OCI-LY1 (cell line): Measurements from ENCODE around the gene MAP2K7.

Experiments
- H2AFZ ChIP-seq: fragments of 200-600 bp; sonication (generic), shearing (Covaris generic); 2 replicates; pipeline ENCODE4 v1.6.0; 2014; ENCODE audit warnings: antibody characterized with exemption, mild to moderate bottlenecking, low read length
- H3F3A ChIP-seq: fragments of 200-600 bp; sonication (generic), shearing (Covaris generic); 2 replicates; pipeline ENCODE4 v1.6.0; 2014; ENCODE audit warnings: mild to moderate bottlenecking, antibody characterized with exemption, low read length, moderate library complexity; ENCODE audit not compliant: insufficient read depth
- H3K27ac ChIP-seq: fragments of 200-600 bp; sonication (generic); 2 replicates; pipeline ENCODE4 v1.5.1; 2014; ENCODE audit warnings: low read length, mixed run types, mild to moderate bottlenecking, low read depth; ENCODE audit not compliant: poor library complexity, severe bottlenecking
- H3K27me3 ChIP-seq: fragments of 200-600 bp; sonication (generic); 2 replicates; pipeline ENCODE4 v1.6.0; 2014; ENCODE audit warnings: antibody characterized with exemption, mild to moderate bottlenecking, low read length, moderate library complexity; ENCODE audit not compliant: insufficient read depth
- H3K36me3 ChIP-seq: fragments of 200-600 bp; sonication (generic); 2 replicates; pipeline ENCODE4 v1.6.1; 2014; ENCODE audit warnings: mild to moderate bottlenecking, antibody characterized with exemption, low read length, moderate library complexity, mixed read lengths; ENCODE audit not compliant: insufficient read depth
- H3K4me1 ChIP-seq: fragments of 200-600 bp; sonication (generic); 2 replicates; pipeline ENCODE4 v1.5.1; 2014; ENCODE audit warnings: mild to moderate bottlenecking, low read length, moderate library complexity; ENCODE audit not compliant: insufficient read depth, severe bottlenecking
- H3K4me2 ChIP-seq: fragments of 200-600 bp; sonication (generic), shearing (Covaris generic); 2 replicates; pipeline ENCODE4 v1.6.1; 2014; ENCODE audit warnings: low read length
- H3K4me3 ChIP-seq: fragments of 200-600 bp; sonication (generic); 2 replicates; pipeline ENCODE4 v1.5.1; 2014; ENCODE audit warnings: low read length, low read depth, mild to moderate bottlenecking, mixed read lengths; ENCODE audit not compliant: poor library complexity, severe bottlenecking
- H3K79me2 ChIP-seq: fragments of 200-600 bp; shearing (Covaris generic); 2 replicates; pipeline ENCODE4 v1.6.1; 2016; ENCODE audit warnings: mixed run types, low read length, mixed read lengths; ENCODE audit not compliant: insufficient read depth
- H3K9ac ChIP-seq: fragments of 200-600 bp; sonication (generic), shearing (Covaris generic); 2 replicates; pipeline ENCODE4 v1.6.1; 2014; ENCODE audit warnings: mild to moderate bottlenecking, low read length, mixed read lengths
- H3K9me2 ChIP-seq: fragments of 200-600 bp; sonication (generic), shearing (Covaris generic); 2 replicates; pipeline ENCODE4 v1.6.1; 2014; ENCODE audit warnings: low read depth, mild to moderate bottlenecking, low read length, mixed read lengths
- H3K9me3 ChIP-seq: fragments of 200-600 bp; shearing (Covaris generic); 2 replicates; pipeline ENCODE4 v1.6.1; 2014; ENCODE audit warnings: low read length, mixed read lengths
- H4K20me1 ChIP-seq: fragments of 200-600 bp; sonication (generic), shearing (Covaris generic); 2 replicates; pipeline ENCODE4 v1.6.0; 2016; ENCODE audit warnings: mild to moderate bottlenecking, low read length; ENCODE audit not compliant: insufficient read depth
- EZH2 ChIP-seq: fragments of 200-600 bp; sonication (generic), shearing (Covaris generic); IDR thresholded peaks from 2 replicates; pipeline ENCODE4 v1.8.0; 2017; ENCODE audit warnings: borderline replicate concordance, mixed run types, mild to moderate bottlenecking, antibody characterized with exemption, low read length, moderate library complexity, mixed read lengths
- TF ChIP-seq, protein P1 (sequence below): fragments of 200-600 bp; sonication (generic), shearing (Covaris generic); IDR thresholded peaks from 2 replicates; pipeline ENCODE4 v1.5.1; 2017; ENCODE audit warnings: mild to moderate bottlenecking, antibody characterized with exemption, low read length, moderate library complexity, mixed read lengths

MAP2K7 gene

DNA sequence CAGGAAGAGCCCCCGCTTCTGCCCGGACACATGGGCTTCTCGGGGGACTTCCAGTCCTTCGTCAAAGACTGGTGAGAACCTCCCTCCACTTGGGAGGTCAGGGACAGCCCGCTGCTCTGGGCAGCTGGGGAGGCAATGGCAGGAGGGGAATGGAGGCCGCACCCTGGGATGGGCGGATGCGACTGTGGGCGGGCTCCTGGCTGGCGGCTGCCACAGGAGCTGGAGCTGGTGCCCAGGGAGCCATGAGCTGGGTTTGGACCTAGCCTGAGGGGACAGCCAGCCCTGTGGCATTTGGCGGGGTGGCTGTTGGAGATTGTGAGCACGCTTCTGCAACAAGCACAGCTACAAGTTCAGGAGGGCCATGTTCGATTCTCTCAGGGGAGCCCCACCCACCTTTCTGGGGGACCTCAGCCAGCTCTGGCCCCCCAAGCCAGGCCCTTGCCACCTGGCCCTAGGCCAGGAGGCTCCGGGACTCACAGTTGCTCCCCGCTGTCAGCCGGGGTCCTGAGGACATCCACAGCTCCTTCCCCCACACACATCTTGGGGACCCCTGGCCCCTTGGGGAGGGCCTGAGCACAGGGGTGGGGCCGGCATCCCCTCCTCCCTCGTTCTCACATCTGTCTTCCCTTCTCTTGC, 7.9 kb downstream of the MAP2K7 start:
- no peaks in the 10 kb centered on the region for H3F3A ChIP-seq
- no peak for TF ChIP-seq EZH2
- TF ChIP-seq, protein P1, sequence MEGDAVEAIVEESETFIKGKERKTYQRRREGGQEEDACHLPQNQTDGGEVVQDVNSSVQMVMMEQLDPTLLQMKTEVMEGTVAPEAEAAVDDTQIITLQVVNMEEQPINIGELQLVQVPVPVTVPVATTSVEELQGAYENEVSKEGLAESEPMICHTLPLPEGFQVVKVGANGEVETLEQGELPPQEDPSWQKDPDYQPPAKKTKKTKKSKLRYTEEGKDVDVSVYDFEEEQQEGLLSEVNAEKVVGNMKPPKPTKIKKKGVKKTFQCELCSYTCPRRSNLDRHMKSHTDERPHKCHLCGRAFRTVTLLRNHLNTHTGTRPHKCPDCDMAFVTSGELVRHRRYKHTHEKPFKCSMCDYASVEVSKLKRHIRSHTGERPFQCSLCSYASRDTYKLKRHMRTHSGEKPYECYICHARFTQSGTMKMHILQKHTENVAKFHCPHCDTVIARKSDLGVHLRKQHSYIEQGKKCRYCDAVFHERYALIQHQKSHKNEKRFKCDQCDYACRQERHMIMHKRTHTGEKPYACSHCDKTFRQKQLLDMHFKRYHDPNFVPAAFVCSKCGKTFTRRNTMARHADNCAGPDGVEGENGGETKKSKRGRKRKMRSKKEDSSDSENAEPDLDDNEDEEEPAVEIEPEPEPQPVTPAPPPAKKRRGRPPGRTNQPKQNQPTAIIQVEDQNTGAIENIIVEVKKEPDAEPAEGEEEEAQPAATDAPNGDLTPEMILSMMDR = no peak
- H3K27me3 ChIP-seq = peaks cover 4% of the 10 kb centered on the region; the same call in 1 of the 2 replicates
- H3K9ac ChIP-seq = no peak overlapping the region
- H3K79me2 ChIP-seq = no peaks in the 10 kb centered on the region
- H3K4me3 ChIP-seq = no peak overlapping the region
- H3K9me3 ChIP-seq = no peaks in the 10 kb centered on the region
- peaks cover 13% of the 10 kb centered on the region for H3K4me1 ChIP-seq
- no peak overlapping the region for H2AFZ ChIP-seq
- no peaks in the 10 kb centered on the region for H4K20me1 ChIP-seq
- no peaks in the 10 kb centered on the region for H3K9me2 ChIP-seq
- no peak overlapping the region for H3K27ac ChIP-seq
- no peak overlapping the region for H3K4me2 ChIP-seq
- peaks cover 36% of the 10 kb centered on the region for H3K36me3 ChIP-seq

DNA sequence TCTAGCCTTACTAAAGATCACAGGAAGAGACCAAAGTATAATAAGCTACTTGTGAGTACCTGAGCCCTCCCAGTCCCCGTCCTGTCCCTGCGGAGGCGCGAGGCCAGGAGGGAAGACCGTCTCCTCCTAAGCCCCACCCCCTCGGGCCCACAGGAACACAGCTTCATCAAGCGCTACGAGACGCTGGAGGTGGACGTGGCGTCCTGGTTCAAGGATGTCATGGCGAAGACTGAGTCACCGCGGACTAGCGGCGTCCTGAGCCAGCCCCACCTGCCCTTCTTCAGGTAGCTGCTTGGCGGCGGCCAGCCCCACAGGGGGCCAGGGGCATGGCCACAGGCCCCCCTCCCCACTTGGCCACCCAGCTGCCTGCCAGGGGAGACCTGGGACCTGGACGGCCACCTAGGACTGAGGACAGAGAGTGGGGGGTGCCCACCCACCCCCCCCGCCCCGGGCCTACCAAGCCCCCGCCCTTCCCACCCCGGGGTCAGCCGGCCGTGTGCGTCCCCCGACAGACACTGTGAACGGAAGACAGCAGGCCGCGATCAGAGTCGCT, 8.5 kb downstream of the MAP2K7 start:
- peaks cover 19% of the 10 kb centered on the region for H3K4me1 ChIP-seq
- H3F3A ChIP-seq = no peaks in the 10 kb centered on the region
- H3K79me2 ChIP-seq = no peaks in the 10 kb centered on the region
- no peaks in the 10 kb centered on the region for H3K9me2 ChIP-seq
- no peak overlapping the region for H3K4me2 ChIP-seq
- H3K9ac ChIP-seq = no peak overlapping the region
- H4K20me1 ChIP-seq = no peaks in the 10 kb centered on the region
- H3K27me3 ChIP-seq = peaks cover 4% of the 10 kb centered on the region; the same call in 1 of the 2 replicates
- H3K9me3 ChIP-seq = no peaks in the 10 kb centered on the region
- no peak for TF ChIP-seq EZH2
- TF ChIP-seq, protein P1 = no peak
- peaks cover 36% of the 10 kb centered on the region for H3K36me3 ChIP-seq
- H3K27ac ChIP-seq = no peak overlapping the region
- H2AFZ ChIP-seq = no peak overlapping the region
- no peak overlapping the region for H3K4me3 ChIP-seq

DNA sequence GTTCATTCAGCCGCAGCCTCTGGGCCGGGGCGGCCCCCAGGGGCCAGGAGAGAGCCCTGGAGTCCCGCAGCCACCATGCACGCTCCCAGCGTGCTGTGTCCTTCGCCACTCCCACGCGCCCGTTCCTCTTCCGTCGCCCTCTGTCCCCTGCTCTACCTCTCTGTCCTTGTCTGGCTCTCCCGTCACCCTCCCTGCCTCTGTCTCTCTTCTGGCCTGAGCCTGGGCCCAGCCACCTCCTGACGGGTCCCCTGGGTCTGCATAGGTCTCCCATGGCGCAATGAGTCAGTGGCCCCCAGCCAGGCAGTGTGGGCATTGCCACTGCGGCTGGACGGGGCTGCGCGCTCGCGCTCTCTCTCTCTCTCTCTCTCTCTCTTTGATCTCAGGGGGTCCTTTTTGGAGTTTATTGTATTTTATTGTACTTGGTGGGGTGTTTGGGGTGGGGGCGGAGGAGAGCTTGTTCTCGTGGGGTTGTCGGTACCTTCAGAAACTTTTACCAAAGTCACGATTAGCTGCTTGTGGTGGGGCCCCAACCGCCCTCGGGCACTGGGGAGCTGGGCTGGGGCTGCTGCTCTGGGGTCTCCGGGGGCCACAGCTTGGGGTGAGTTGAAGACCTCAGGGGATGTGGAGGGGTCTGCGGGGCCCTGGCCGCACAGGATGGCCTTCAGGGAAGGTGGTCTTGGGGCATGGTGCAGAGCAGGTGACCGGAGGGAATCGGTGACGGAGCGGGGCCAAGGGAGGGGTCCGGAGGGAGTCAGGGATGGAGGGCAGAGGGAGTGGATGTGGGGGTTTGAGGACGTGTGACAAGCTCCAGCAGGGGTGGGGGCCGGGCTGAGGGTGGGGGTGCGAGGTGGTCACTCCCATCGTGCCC, 9.3 kb downstream of the MAP2K7 start:
- no peak overlapping the region for H3K4me3 ChIP-seq
- no peaks in the 10 kb centered on the region for H3K9me3 ChIP-seq
- H4K20me1 ChIP-seq = no peaks in the 10 kb centered on the region
- no peak overlapping the region for H2AFZ ChIP-seq
- H3K27me3 ChIP-seq = peaks cover 4% of the 10 kb centered on the region; the same call in 1 of the 2 replicates
- no peak overlapping the region for H3K27ac ChIP-seq
- no peak overlapping the region for H3K9ac ChIP-seq
- no peaks in the 10 kb centered on the region for H3K79me2 ChIP-seq
- peaks cover 36% of the 10 kb centered on the region for H3K36me3 ChIP-seq
- no peaks in the 10 kb centered on the region for H3F3A ChIP-seq
- no peaks in the 10 kb centered on the region for H3K9me2 ChIP-seq
- TF ChIP-seq, protein P1 = no peak
- no peak for TF ChIP-seq EZH2
- H3K4me1 ChIP-seq = peaks cover 26% of the 10 kb centered on the region
- no peak overlapping the region for H3K4me2 ChIP-seq
